A673 (cell line): ENCODE measurements around the gene NFIB.

Experiments
- CTCF ChIP-seq: fragments of 300-800, 200-600 bp; sonication (generic); conservative IDR thresholded peaks from 2 replicates; pipeline ENCODE4 v1.5.1; 2017; ENCODE audit warnings: low read depth, mild to moderate bottlenecking, antibody characterized with exemption, low read length, moderate library complexity, mixed read lengths
- EZH2 ChIP-seq: fragments of 200-600 bp; sonication (generic); IDR thresholded peaks from 2 replicates; pipeline ENCODE4 v1.6.1; 2017; ENCODE audit warnings: borderline replicate concordance, low read depth, mild to moderate bottlenecking, mixed read lengths, antibody characterized with exemption, low read length; ENCODE audit not compliant: poor library complexity, severe bottlenecking

- TF ChIP-seq CTCF (no peak), EZH2 (no peak)
Observed at GRCh38 chr9:14300588-14300987, 13.4 kb downstream of the NFIB start.
